Measurements from ENCODE around the gene KCNF1.

- TF ChIP-seq CTCF (IDR thresholded peaks at IDR 0.05) = no peak
- TF ChIP-seq POLR2A (IDR thresholded peaks at IDR 0.05) = no peak
- no peak for TF ChIP-seq EP300 (IDR thresholded peaks at IDR 0.05)
Observed at GRCh38 chr2:10923008-10923375, 11.3 kb downstream of the KCNF1 start.
